Measurements from ENCODE around the gene PCF11. TPM values are rescaled to one million over a fixed set of nuclear protein-coding genes. Genes with fewer than 3 reads are reported as not detected.
A peak's percentile ranks its signal among the peaks of the same experiment; 100 is the strongest.

The PCF11 gene
- total RNA-seq, 1 experiment from 2014 or later = 41.7 TPM

DNA sequence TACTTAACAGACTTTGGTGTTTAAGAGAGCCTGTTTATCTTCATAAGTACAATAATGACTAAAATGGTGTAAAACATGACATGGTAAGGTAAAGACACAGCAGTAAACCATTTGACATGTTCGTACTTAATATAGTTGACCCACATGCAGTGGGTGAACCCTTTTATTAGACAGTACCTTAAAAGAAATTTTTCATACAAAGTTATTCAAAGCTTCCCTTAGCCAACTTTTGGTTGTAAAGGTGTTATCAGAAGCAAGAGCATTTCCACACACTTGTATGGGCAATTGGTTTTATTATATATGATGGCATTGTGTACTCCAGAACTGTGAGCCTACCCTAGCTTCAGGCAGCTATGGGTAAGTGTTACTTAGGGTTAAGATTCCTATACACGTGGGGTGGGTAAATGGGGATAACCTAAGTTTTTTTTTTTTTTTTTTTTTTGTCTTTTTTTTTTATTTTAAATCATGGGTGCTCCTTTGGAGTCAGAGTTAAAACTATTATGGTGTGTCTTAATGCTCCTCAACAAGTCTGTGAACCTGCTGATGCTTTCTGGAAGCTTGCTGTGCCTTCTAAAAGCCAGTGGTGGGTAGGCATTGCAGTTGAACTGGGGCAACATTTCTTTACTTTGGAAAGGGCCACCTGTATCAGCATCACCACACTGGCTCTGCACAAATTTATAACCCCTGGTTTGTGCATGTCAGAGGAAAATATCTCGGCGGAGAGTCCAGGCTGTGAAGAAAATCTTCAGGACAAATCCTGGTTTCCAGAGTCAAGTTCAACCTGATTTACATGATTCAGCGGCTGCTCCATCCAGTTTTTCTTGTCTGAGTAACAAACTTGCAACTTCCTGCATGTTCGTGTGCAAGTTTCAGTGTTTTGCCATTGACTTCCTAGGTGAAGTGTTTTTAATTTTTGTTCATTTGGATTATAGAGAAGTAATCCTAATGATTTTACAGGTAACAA is 3.3 kb downstream of the PCF11 start:
- TF ChIP-seq, protein P1, sequence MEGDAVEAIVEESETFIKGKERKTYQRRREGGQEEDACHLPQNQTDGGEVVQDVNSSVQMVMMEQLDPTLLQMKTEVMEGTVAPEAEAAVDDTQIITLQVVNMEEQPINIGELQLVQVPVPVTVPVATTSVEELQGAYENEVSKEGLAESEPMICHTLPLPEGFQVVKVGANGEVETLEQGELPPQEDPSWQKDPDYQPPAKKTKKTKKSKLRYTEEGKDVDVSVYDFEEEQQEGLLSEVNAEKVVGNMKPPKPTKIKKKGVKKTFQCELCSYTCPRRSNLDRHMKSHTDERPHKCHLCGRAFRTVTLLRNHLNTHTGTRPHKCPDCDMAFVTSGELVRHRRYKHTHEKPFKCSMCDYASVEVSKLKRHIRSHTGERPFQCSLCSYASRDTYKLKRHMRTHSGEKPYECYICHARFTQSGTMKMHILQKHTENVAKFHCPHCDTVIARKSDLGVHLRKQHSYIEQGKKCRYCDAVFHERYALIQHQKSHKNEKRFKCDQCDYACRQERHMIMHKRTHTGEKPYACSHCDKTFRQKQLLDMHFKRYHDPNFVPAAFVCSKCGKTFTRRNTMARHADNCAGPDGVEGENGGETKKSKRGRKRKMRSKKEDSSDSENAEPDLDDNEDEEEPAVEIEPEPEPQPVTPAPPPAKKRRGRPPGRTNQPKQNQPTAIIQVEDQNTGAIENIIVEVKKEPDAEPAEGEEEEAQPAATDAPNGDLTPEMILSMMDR (conservative IDR thresholded peaks at IDR 0.05; ENCODE audit: low read depth, low read length) = no peak
- TF ChIP-seq EZH2 (IDR thresholded peaks at IDR 0.05; ENCODE audit: low read length, unreplicated experiment) (no peak), EZH2phosphoT487 (IDR thresholded peaks at IDR 0.05; ENCODE audit: borderline replicate concordance, low read length) (no peak)
- peaks cover 15% of the 10 kb centered on the region for H3K4me1 ChIP-seq (ENCODE audit: insufficient read depth, low read length)
- H2AFZ ChIP-seq (ENCODE audit: low read length) = no peak overlapping the region
- H3K4me3 ChIP-seq (ENCODE audit: low read length) = peak overlapping the region; percentile 92
- H3K27me3 ChIP-seq (ENCODE audit: low read length) = no peaks in the 10 kb centered on the region
- H3K9me2 ChIP-seq (replicated peaks; ENCODE audit: low read length) = no peaks in the 10 kb centered on the region
- peak overlapping the region; percentile 96; the same call in 1 of the 2 replicates for H3K9ac ChIP-seq (ENCODE audit: low read length)
- peaks cover 52% of the 10 kb centered on the region for H3K36me3 ChIP-seq (ENCODE audit: low read depth, low read length)
- H3K9me3 ChIP-seq (ENCODE audit: low read length) = no peaks in the 10 kb centered on the region
- peaks cover 50% of the 10 kb centered on the region for H4K20me1 ChIP-seq (ENCODE audit: low read length)
- intact Hi-C loops (cut with micrococcal nuclease) = loop anchor here (1.0 to 5.0 kb wide), 2 partner anchors 22 to 303 kb away; no protein-coding TSS in a partner anchor
- peaks cover 80% of the 10 kb centered on the region for H3K79me2 ChIP-seq (ENCODE audit: low read length)
- H3K4me2 ChIP-seq (ENCODE audit: low read length) = peak overlapping the region; percentile 88
- POLR2A ChIA-PET (ENCODE audit: unreplicated experiment) = interaction anchor here (0.6 kb wide), 1 partner anchor 1916 kb away, joined by 3 read pairs; no protein-coding TSS in a partner anchor
- CTCF ChIA-PET = no interaction called here
- no TSS peak for BruUV-seq (replicated peaks)
- H3F3A ChIP-seq (ENCODE audit: low read length, unreplicated experiment) = peaks cover 10% of the 10 kb centered on the region
- ATAC-seq (no peak), DNase-seq (peak; percentile 93)
- 0 out of 2 replicates have a peak overlapping the region, but pooled peaks have one; percentile 16 for H3K27ac ChIP-seq (ENCODE audit: low read length)

DNA sequence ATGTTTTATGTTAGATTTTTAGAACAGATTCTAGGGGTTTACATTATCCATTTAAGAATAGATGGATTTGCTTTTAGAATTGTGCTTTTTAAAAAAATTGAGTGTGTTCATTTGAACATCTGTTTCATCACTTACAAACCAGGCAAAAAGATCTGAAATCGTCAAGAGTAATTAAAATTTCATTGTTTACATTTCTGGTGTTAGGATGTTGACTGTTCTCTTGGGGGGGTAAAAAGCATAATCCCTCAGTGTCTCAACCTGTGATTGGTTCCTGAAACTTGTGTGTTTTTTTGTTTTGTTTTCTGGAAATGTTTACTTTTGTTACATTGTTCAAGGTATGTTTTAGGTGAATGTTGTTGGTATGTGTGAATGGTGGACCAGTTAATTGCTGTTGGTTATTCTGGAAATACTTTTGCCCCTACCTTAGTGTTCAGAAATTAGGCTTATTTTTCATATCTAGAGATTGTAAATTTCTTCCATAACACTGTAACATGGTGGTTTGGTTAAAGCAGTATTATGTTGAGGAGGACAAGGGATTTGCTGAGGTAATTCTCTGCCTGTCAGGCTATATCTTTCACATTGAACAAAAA is 4.8 kb downstream of the PCF11 start:
- CTCF ChIA-PET = no interaction called here
- Histone ChIP-seq H3K9me3 (ENCODE audit: low read length) (no peaks in the 10 kb centered on the region), H3K36me3 (ENCODE audit: low read depth, low read length) (peaks cover 67% of the 10 kb centered on the region), H3F3A (ENCODE audit: low read length, unreplicated experiment) (peaks cover 10% of the 10 kb centered on the region), H3K4me3 (ENCODE audit: low read length) (no peak overlapping the region), H3K27ac (ENCODE audit: low read length) (no peak overlapping the region), H3K27me3 (ENCODE audit: low read length) (no peaks in the 10 kb centered on the region), H4K20me1 (ENCODE audit: low read length) (peaks cover 50% of the 10 kb centered on the region), H3K9ac (ENCODE audit: low read length) (no peak overlapping the region), H3K9me2 (replicated peaks; ENCODE audit: low read length) (no peaks in the 10 kb centered on the region), H3K79me2 (ENCODE audit: low read length) (peaks cover 95% of the 10 kb centered on the region), H3K4me2 (ENCODE audit: low read length) (peak overlapping the region; percentile 88), H3K4me1 (ENCODE audit: insufficient read depth, low read length) (peaks cover 15% of the 10 kb centered on the region), H2AFZ (ENCODE audit: low read length) (no peak overlapping the region)
- BruUV-seq (replicated peaks) = no TSS peak
- DNase-seq = no peak
- no peak for TF ChIP-seq EZH2 (IDR thresholded peaks at IDR 0.05; ENCODE audit: low read length, unreplicated experiment)
- TF ChIP-seq, protein P1 (conservative IDR thresholded peaks at IDR 0.05; ENCODE audit: low read depth, low read length) = no peak
- TF ChIP-seq EZH2phosphoT487 (IDR thresholded peaks at IDR 0.05; ENCODE audit: borderline replicate concordance, low read length) = no peak
- intact Hi-C loops (cut with micrococcal nuclease) = no loop called here
- no peak for ATAC-seq
- POLR2A ChIA-PET (ENCODE audit: unreplicated experiment) = interaction anchor here (0.6 kb wide), 1 partner anchor 145 kb away, joined by 3 read pairs; no protein-coding TSS in a partner anchor
